ENCODE measurements around the gene XIRP1. TPM values are rescaled to one million over a fixed set of nuclear protein-coding genes. Genes with fewer than 3 reads are reported as not detected.

Gene XIRP1
- total RNA-seq, 1 experiment from 2014 or later, result not detected

- H3K9ac ChIP-seq (ENCODE audit: low read length), result no peak overlapping the region
- DNase-seq (ENCODE audit: low read depth, low spot score) (no peak), ATAC-seq (no peak)
- H3K9me2 ChIP-seq (ENCODE audit: insufficient read depth), result no peaks in the 10 kb centered on the region
- no peak overlapping the region for H2AFZ ChIP-seq (ENCODE audit: low read depth, low read length, poor library complexity, severe bottlenecking)
- TF ChIP-seq ELF1 (IDR thresholded peaks at IDR 0.05; ENCODE audit: borderline replicate concordance, low read depth) (no peak), POLR2AphosphoS5 (IDR thresholded peaks at IDR 0.05; ENCODE audit: low read depth, low read length) (no peak)
- H3K27me3 ChIP-seq (ENCODE audit: insufficient read depth, low read length), result peaks cover 25% of the 10 kb centered on the region
- H3K4me1 ChIP-seq (ENCODE audit: control insufficient read depth in 1 of 2, insufficient read depth in 2 of 2, low read length in 2 of 2), result no peaks in the 10 kb centered on the region
- H4K20me1 ChIP-seq (ENCODE audit: insufficient read depth), result no peaks in the 10 kb centered on the region
- H3K27ac ChIP-seq (ENCODE audit: low read depth, low read length), result no peak overlapping the region
- ChIA-PET CTCF (no interaction called here), POLR2A (no interaction called here), RAD21 (ENCODE audit: low non-redundant PET in 1 of 2, low total read pairs in 2 of 2, uncharacterized antibody in 2 of 2, unreplicated experiment in 2 of 2) (no interaction called here)
- intact Hi-C loops (cut with micrococcal nuclease), result no loop called here
- H3K4me3 ChIP-seq (replicated peaks in 1 of 2; ENCODE audit: low read depth in 1 of 2, low read length in 2 of 2), result no peak overlapping the region
- no TSS peak for BruUV-seq (replicated peaks)
- H3K9me3 ChIP-seq (ENCODE audit: control insufficient read depth in 1 of 2, insufficient read depth in 1 of 2, low read depth in 1 of 2, low read length in 2 of 2), result no peaks in the 10 kb centered on the region
- H3K36me3 ChIP-seq (ENCODE audit: control insufficient read depth in 1 of 2, insufficient read depth in 2 of 2, low read length in 2 of 2), result no peaks in the 10 kb centered on the region
- no peaks in the 10 kb centered on the region for H3K79me2 ChIP-seq (ENCODE audit: insufficient read depth, low read length)
- H3K4me2 ChIP-seq (ENCODE audit: low read length), result no peak overlapping the region
Observed at GRCh38 chr3:39232859-39233258, 40.5 kb upstream of the XIRP1 start.

GRCh38 chr3:39230453-39230852, 38.1 kb upstream of the XIRP1 start:
- Histone ChIP-seq H3K27ac (ENCODE audit: low read depth, low read length) (no peak overlapping the region), H3K27me3 (ENCODE audit: insufficient read depth, low read length) (peaks cover 22% of the 10 kb centered on the region), H3K4me3 (replicated peaks in 1 of 2; ENCODE audit: low read depth in 1 of 2, low read length in 2 of 2) (no peak overlapping the region), H2AFZ (ENCODE audit: low read depth, low read length, poor library complexity, severe bottlenecking) (no peak overlapping the region), H3K9me3 (ENCODE audit: control insufficient read depth in 1 of 2, insufficient read depth in 1 of 2, low read depth in 1 of 2, low read length in 2 of 2) (no peaks in the 10 kb centered on the region), H3K9ac (ENCODE audit: low read length) (no peak overlapping the region), H3K9me2 (ENCODE audit: insufficient read depth) (no peaks in the 10 kb centered on the region), H3K4me2 (ENCODE audit: low read length) (no peak overlapping the region), H3K36me3 (ENCODE audit: control insufficient read depth in 1 of 2, insufficient read depth in 2 of 2, low read length in 2 of 2) (no peaks in the 10 kb centered on the region), H3K79me2 (ENCODE audit: insufficient read depth, low read length) (no peaks in the 10 kb centered on the region), H3K4me1 (ENCODE audit: control insufficient read depth in 1 of 2, insufficient read depth in 2 of 2, low read length in 2 of 2) (no peaks in the 10 kb centered on the region), H4K20me1 (ENCODE audit: insufficient read depth) (no peaks in the 10 kb centered on the region)
- ATAC-seq (no peak), DNase-seq (ENCODE audit: low read depth, low spot score) (no peak)
- RAD21 ChIA-PET (ENCODE audit: low non-redundant PET in 1 of 2, low total read pairs in 2 of 2, uncharacterized antibody in 2 of 2, unreplicated experiment in 2 of 2), result no interaction called here
- TF ChIP-seq CEBPB (IDR thresholded peaks at IDR 0.05; ENCODE audit: low read depth) (no peak), EGR1 (IDR thresholded peaks at IDR 0.05; ENCODE audit: low read depth) (no peak), MAX (IDR thresholded peaks at IDR 0.05) (no peak), EZH2phosphoT487 (IDR thresholded peaks at IDR 0.05; ENCODE audit: borderline replicate concordance) (no peak), JUND (IDR thresholded peaks at IDR 0.05) (no peak), POLR2AphosphoS5 (IDR thresholded peaks at IDR 0.05; ENCODE audit: low read depth, low read length) (no peak), RAD21 (IDR thresholded peaks at IDR 0.05; ENCODE audit: low read depth) (no peak), CBX3 (IDR thresholded peaks at IDR 0.05; ENCODE audit: low read depth) (no peak), ZNF274 (IDR thresholded peaks at IDR 0.05; ENCODE audit: low read depth, low read length) (no peak), ELF1 (IDR thresholded peaks at IDR 0.05; ENCODE audit: borderline replicate concordance, low read depth) (no peak)
- BruUV-seq (replicated peaks), result no TSS peak
- POLR2A ChIA-PET, result no interaction called here
- CTCF ChIA-PET, result no interaction called here
- intact Hi-C loops (cut with micrococcal nuclease), result no loop called here

Measured in HCT116 (cell line).